HepG2 (cell line): ENCODE data around the gene JAK2. TPM values are rescaled to one million over a fixed set of nuclear protein-coding genes. Genes with fewer than 3 reads are reported as not detected.

Experiments used
- ATAC-seq: fragments of 200-7000 bp; cut with Tn5 transposase; 3 replicates; pipeline ENCODE4 v1.9.1; 2020; ENCODE audit warnings: mild to moderate bottlenecking, moderate library complexity
- BruUV-seq: library from RNA; stranded (reverse); fragments of 400-500 nt; replicated peaks from 2 replicates; lab custom pipeline; 2021; lab: Mats Ljungman, UMichigan
- CTCF ChIA-PET: fragments of 300-600 bp; formaldehyde crosslinking; extraction: SDS; loops from one replicate; lab custom pipeline; 2021; ENCODE audit warnings: low total read pairs, inconsistent platforms, low intra/inter-chr PET ratio; lab: Yijun Ruan, JAX
- POLR2A ChIA-PET: fragments of 350-600 bp; sonication (Branson Sonifier 250); formaldehyde crosslinking; loops from one replicate; lab custom pipeline; 2020; ENCODE audit warnings: antibody characterized with exemption, inconsistent platforms; lab: Yijun Ruan, JAX
- DNase-seq: peaks from one replicate; pipeline ENCODE4 v3.0.0-alpha.2; 2015; ENCODE audit warnings: low spot score
- FAIRE-seq: peaks from 3 replicates; lab custom pipeline; 2011; peaks lifted over from hg19 to GRCh38; lab: Jason Lieb, UNC
- H2AFZ ChIP-seq: one replicate; pipeline ENCODE4 v1.6.1; 2011; ENCODE audit warnings: low read length, inconsistent platforms
- H3K27ac ChIP-seq: fragments of 300-600 bp; 3 replicates; pipeline ENCODE4 v1.8.0; 2011; ENCODE audit warnings: mixed run types, mild to moderate bottlenecking, mixed read lengths, low read length, inconsistent platforms; ENCODE audit not compliant: insufficient read depth; ENCODE audit errors: extremely low read length
- H3K27me3 ChIP-seq, 2 experiments: fragments of 200-600 bp in 1 of 2; 2 replicates in 1 of 2; 3 replicates in 1 of 2; pipeline versions ENCODE4 v1.6.0 to v1.8.0; 2011; ENCODE audit warnings: low read length in 2 of 2, mild to moderate bottlenecking in 2 of 2, moderate library complexity in 2 of 2, inconsistent platforms in 1 of 2; ENCODE audit not compliant: insufficient read depth in 2 of 2, control insufficient read depth in 1 of 2
- H3K36me3 ChIP-seq, 2 experiments: fragments of 200-600 bp in 1 of 2; replicated peaks in 1 of 2; 2 replicates in 1 of 2; 3 replicates in 1 of 2; pipeline versions ENCODE4 v1.5.1 to v1.8.0; 2011; ENCODE audit warnings: low read length in 2 of 2, inconsistent platforms in 1 of 2; ENCODE audit not compliant: insufficient read depth in 2 of 2, control insufficient read depth in 1 of 2
- H3K4me1 ChIP-seq: 2 replicates; pipeline ENCODE4 v1.5.1; 2012; ENCODE audit warnings: low read length, inconsistent platforms; ENCODE audit not compliant: insufficient read depth
- H3K4me2 ChIP-seq: 2 replicates; pipeline ENCODE4 v1.6.0; 2011; ENCODE audit warnings: low read depth, low read length, inconsistent platforms
- H3K4me3 ChIP-seq, 3 experiments: fragments of 200-600 bp in 1 of 3; sonication (generic), shearing (Covaris generic) in 1 of 3; replicated peaks in 1 of 3; 2 replicates each; pipeline ENCODE4 v1.5.1; 2011 to 2016; ENCODE audit warnings: low read length in 3 of 3, inconsistent platforms in 2 of 3, low read depth in 2 of 3, mild to moderate bottlenecking in 2 of 3, control low read depth in 1 of 3, mixed read lengths in 1 of 3; ENCODE audit not compliant: insufficient read depth in 1 of 3
- H3K79me2 ChIP-seq: one replicate; pipeline ENCODE4 v1.6.1; 2011; ENCODE audit warnings: low read length, inconsistent platforms; ENCODE audit not compliant: insufficient read depth
- H3K9ac ChIP-seq: 2 replicates; pipeline ENCODE4 v1.6.0; 2011; ENCODE audit warnings: mild to moderate bottlenecking, low read depth, low read length, inconsistent platforms; ENCODE audit not compliant: insufficient read depth
- H3K9me3 ChIP-seq: 2 replicates; pipeline ENCODE4 v1.5.1; 2012; ENCODE audit warnings: mild to moderate bottlenecking, low read length
- H4K20me1 ChIP-seq: 2 replicates; pipeline ENCODE4 v1.6.0; 2011; ENCODE audit warnings: inconsistent platforms, mild to moderate bottlenecking, low read length, moderate library complexity; ENCODE audit not compliant: insufficient read depth
- CHCHD3 ChIP-seq: sonication (generic); formaldehyde crosslinking; IDR thresholded peaks from 2 replicates; pipeline ENCODE4 v1.8.0; 2022; ENCODE audit warnings: mild to moderate bottlenecking, missing genetic modification reagents, moderate library complexity
- DNMT3B ChIP-seq: conservative IDR thresholded peaks from 2 replicates; pipeline ENCODE4 v1.6.1; 2016; ENCODE audit warnings: missing biosample characterization, control low read depth
- GATA4 ChIP-seq: sonication (generic); IDR thresholded peaks from 2 replicates; pipeline ENCODE4 v1.6.1; 2016; ENCODE audit warnings: antibody characterized with exemption, low read depth, borderline replicate concordance
- HOXD1 ChIP-seq: sonication (generic); formaldehyde crosslinking; IDR thresholded peaks from 2 replicates; pipeline ENCODE4 v1.5.0; 2020; ENCODE audit warnings: missing genetic modification reagents
- IKZF5 ChIP-seq: IDR thresholded peaks from 2 replicates; pipeline ENCODE4 v1.6.1; 2018; ENCODE audit warnings: missing genetic modification reagents, mild to moderate bottlenecking, missing compliant biosample characterization
- JARID2 ChIP-seq: sonication (generic); formaldehyde crosslinking; IDR thresholded peaks from 2 replicates; pipeline ENCODE4 v1.8.1; 2023; ENCODE audit warnings: missing genetic modification reagents, inconsistent platforms; ENCODE audit not compliant: insufficient replicate concordance
- KDM5A ChIP-seq: fragments of 200-600 bp; sonication (generic); IDR thresholded peaks from 2 replicates; pipeline ENCODE4 v1.7.0; 2018; ENCODE audit warnings: antibody characterized with exemption, mild to moderate bottlenecking, low read length, borderline replicate concordance
- MIER2 ChIP-seq: IDR thresholded peaks from 2 replicates; pipeline ENCODE4 v1.6.1; 2016; ENCODE audit warnings: missing biosample characterization, missing genetic modification reagents
- NBN ChIP-seq: fragments of 450-650 bp; conservative IDR thresholded peaks from 2 replicates; pipeline ENCODE4 v1.6.1; 2017
- SP5 ChIP-seq: IDR thresholded peaks from 2 replicates; pipeline ENCODE4 v1.6.1; 2016; ENCODE audit warnings: low read depth, borderline replicate concordance
- WIZ ChIP-seq: sonication (generic); formaldehyde crosslinking; IDR thresholded peaks from 2 replicates; pipeline ENCODE4 v1.5.1; 2020; ENCODE audit warnings: mild to moderate bottlenecking, missing genetic modification reagents
- ZFP91 ChIP-seq: sonication (generic); formaldehyde crosslinking; IDR thresholded peaks from 2 replicates; pipeline ENCODE4 v1.9.0; 2022; ENCODE audit warnings: missing genetic modification reagents, mild to moderate bottlenecking, borderline replicate concordance
- ZNF235 ChIP-seq: sonication (generic); formaldehyde crosslinking; IDR thresholded peaks from 2 replicates; pipeline ENCODE4 v1.8.1; 2023; ENCODE audit warnings: mild to moderate bottlenecking, missing genetic modification reagents, borderline replicate concordance
- ZNF460 ChIP-seq: sonication (generic); formaldehyde crosslinking; IDR thresholded peaks from 2 replicates; pipeline ENCODE4 v1.5.1; 2020; ENCODE audit warnings: missing genetic modification reagents, mild to moderate bottlenecking, borderline replicate concordance
- ZNF747 ChIP-seq: sonication (generic); formaldehyde crosslinking; IDR thresholded peaks from 2 replicates; pipeline ENCODE4 v1.8.1; 2023; ENCODE audit warnings: missing genetic modification reagents, mild to moderate bottlenecking, borderline replicate concordance
- ZNF879 ChIP-seq: sonication (generic); formaldehyde crosslinking; IDR thresholded peaks from 2 replicates; pipeline ENCODE4 v1.8.1; 2023; ENCODE audit warnings: missing genetic modification reagents
- WGBS: methylation state at CpG from one replicate; pipeline ENCODE4 v1.1.6; 2017; ENCODE audit warnings: low lambda C conversion rate; 5-methylcytosine and 5-hydroxymethylcytosine counted together
- in situ Hi-C: cut with HindIII; loops from 2 replicates; pipeline ENCODE4 v1.10.0; 2017; ENCODE audit warnings: low pct_unique_long_range_greater_than_20kb; ENCODE audit not compliant: extremely low pct_ligation_motif_present
- intact Hi-C: fragments of 100-400 bp; cut with micrococcal nuclease; formaldehyde crosslinking; loops from one replicate; pipeline ENCODE4 v1.10.0; 2022; ENCODE audit not compliant: unreplicated experiment
- polyA plus RNA-seq, 8 experiments: library from polyadenylated mRNA; depleted of rRNA in 3 of 8; stranded (reverse) in 7 of 8; unstranded in 1 of 8; fragments of >200 nt; fragmentation: Illumina TruSeq in 4 of 8; extraction: Trizol in 4 of 8; gene quantifications; 2 replicates each; pipeline versions ENCODE4 v1.2.1 to v1.2.3, GENCODE V29; 2011 to 2016; ENCODE audit warnings: low read depth in 4 of 8, missing spikeins in 1 of 8, mixed read lengths in 1 of 8; ENCODE audit not compliant: insufficient read depth in 1 of 8
- total RNA-seq, 5 experiments: library from RNA; depleted of rRNA; stranded (reverse); fragments of >200 nt; fragmentation: Illumina TruSeq; extraction: Trizol; gene quantifications; 2 replicates each; pipeline ENCODE4 v1.2.3, GENCODE V29; 2016; ENCODE audit warnings: low read depth in 1 of 5

Gene JAK2
- total and polyA plus RNA-seq, 2 of the 13 experiments (the other 11 are each of a cell fraction or from before 2014, with no cell fraction given) = 1.1 to 4.1 TPM

GRCh38 chr9:4997196-4997595 is 12.1 kb downstream of the JAK2 start:
- H3K9me3 ChIP-seq = peaks cover 9% of the 10 kb centered on the region; the same call in 1 of the 2 replicates
- no peak for DNase-seq
- FAIRE-seq = no peak
- no peaks in the 10 kb centered on the region; a peak in 1 of 5 replicates for H3K36me3 ChIP-seq
- H3K4me1 ChIP-seq = no peaks in the 10 kb centered on the region
- H4K20me1 ChIP-seq = no peaks in the 10 kb centered on the region
- TF ChIP-seq GATA4 (no peak), ZFP91 (CRISPR knock-in tag) (no peak), NBN (no peak), SP5 (no peak), JARID2 (CRISPR knock-in tag) (no peak), CHCHD3 (CRISPR knock-in tag) (no peak)
- H2AFZ ChIP-seq = no peak overlapping the region
- H3K79me2 ChIP-seq = no peaks in the 10 kb centered on the region
- ATAC-seq = no peak
- 65% methylated on average over 3 of the region's 3 CpGs for WGBS
- no TSS peak for BruUV-seq
- no peak overlapping the region for H3K27ac ChIP-seq
- no peak overlapping the region for H3K9ac ChIP-seq
- in situ Hi-C loops (loop anchor here (25.0 kb wide), 1 partner anchor 440 kb away; the partner anchor contains the start of gene PLGRKT), intact Hi-C loops (no loop called here)
- no peak overlapping the region for H3K4me3 ChIP-seq
- H3K4me2 ChIP-seq = no peak overlapping the region
- POLR2A ChIA-PET = no interaction called here
- CTCF ChIA-PET = no interaction called here
- no peaks in the 10 kb centered on the region for H3K27me3 ChIP-seq

- Histone ChIP-seq H3K4me2 (no peak overlapping the region), H3K27me3 (no peaks in the 10 kb centered on the region), H4K20me1 (no peaks in the 10 kb centered on the region), H3K4me1 (no peaks in the 10 kb centered on the region), H3K27ac (no peak overlapping the region), H3K36me3 (no peaks in the 10 kb centered on the region), H3K9ac (no peak overlapping the region), H3K9me3 (peaks cover 5% of the 10 kb centered on the region; the same call in 1 of the 2 replicates), H3K79me2 (no peaks in the 10 kb centered on the region), H3K4me3 (no peak overlapping the region), H2AFZ (no peak overlapping the region)
- DNase-seq (no peak), ATAC-seq (no peak), FAIRE-seq (no peak)
- no TSS peak for BruUV-seq
- POLR2A ChIA-PET = no interaction called here
- intact Hi-C loops (no loop called here), in situ Hi-C loops (loop anchor here (25.0 kb wide), 1 partner anchor 440 kb away; the partner anchor contains the start of gene PLGRKT)
- CTCF ChIA-PET = no interaction called here
- TF ChIP-seq HOXD1 (CRISPR knock-in tag) = no peak
- no peak for TF ChIP-seq ZNF460 (CRISPR knock-in tag)
- TF ChIP-seq DNMT3B (CRISPR knock-in tag) = no peak
- no peak for TF ChIP-seq MIER2 (CRISPR knock-in tag)
- no peak for TF ChIP-seq IKZF5 (CRISPR knock-in tag)
- TF ChIP-seq WIZ (CRISPR knock-in tag) = no peak
- no peak for TF ChIP-seq KDM5A
- no peak for TF ChIP-seq ZNF879 (CRISPR knock-in tag)
- no peak for TF ChIP-seq ZNF235
- TF ChIP-seq ZNF747 (CRISPR knock-in tag) = no peak
Measured at GRCh38 chr9:4997631-4998030, 12.6 kb downstream of the JAK2 start.
